Fibroblast of lung (primary cell): Measurements from ENCODE around the gene CD244.
"Not testable (repeated sequence)": the region's sequence is repeated elsewhere in the genome, so short reads cannot be mapped to it uniquely, and the experiment has no call there.

ENCODE experiments used
- CTCF ChIP-seq, 2 donors: IDR thresholded peaks in 1 of 2; conservative IDR thresholded peaks in 1 of 2; 1 replicate in 1 of 2; 2 replicates in 1 of 2; pipeline ENCODE4 v1.5.1; 2011 to 2012; ENCODE audit warnings: low read length in 2 of 2, control low read depth in 1 of 2, inconsistent platforms in 1 of 2, low read depth in 1 of 2, mild to moderate bottlenecking in 1 of 2
- EZH2 ChIP-seq: IDR thresholded peaks from 2 replicates; pipeline ENCODE4 v1.5.1; 2012; ENCODE audit warnings: low read length, control low read depth, mild to moderate bottlenecking; ENCODE audit errors: missing control alignments

DNA sequence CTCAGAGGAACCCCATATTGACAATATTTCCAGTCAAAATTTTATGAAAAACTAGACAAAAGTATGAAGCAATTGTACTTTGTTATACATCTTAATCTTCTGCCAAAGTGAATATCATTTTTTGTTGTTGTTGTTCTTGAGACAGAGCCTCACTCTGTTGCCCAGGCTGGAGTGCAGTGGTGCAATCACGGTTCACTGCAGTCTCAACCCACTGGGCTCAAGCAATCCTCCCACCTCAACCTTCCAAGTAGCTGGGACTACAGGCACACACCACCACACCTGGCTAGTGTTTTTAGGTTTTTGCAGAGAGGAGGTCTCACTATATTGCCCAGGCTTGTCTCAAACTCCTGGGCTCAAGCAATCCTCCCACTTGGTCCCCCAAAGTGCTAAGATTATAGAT, 39.6 kb upstream of the CD244 start:
- not testable (repeated sequence) for TF ChIP-seq CTCF (conservative IDR thresholded peaks at IDR 0.05 in 1 of 2, IDR thresholded peaks at IDR 0.05 in 1 of 2; ENCODE audit: low read depth in 1 of 2, low read length in 2 of 2); EZH2
